Activated CD8-positive, alpha-beta memory T cell treated with anti-CD3 and anti-CD28 coated beads for 24 hours (primary cell): ENCODE results near the gene DCN.

Experiments
- DNase-seq: peaks from one replicate; pipeline ENCODE4 v3.0.0-alpha.2; 2020

The DCN gene

DNA sequence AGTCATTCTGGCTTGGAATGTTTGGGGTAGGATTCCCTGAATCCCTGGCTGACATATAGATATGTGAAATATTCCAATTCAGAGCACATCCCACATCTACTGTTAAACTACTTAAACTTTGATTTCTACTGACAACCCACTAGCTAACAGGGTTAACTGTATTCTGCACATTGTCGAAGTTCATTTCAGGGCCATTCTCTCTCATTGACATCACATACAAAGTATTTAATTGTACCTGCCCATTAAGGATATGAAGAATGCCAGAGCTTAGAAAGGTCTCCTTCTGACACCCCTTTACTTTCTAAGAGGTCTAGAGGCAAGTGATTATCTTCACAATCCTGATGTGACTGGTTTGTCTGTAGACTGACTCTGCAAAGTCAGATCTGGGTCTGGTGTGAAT, 2.8 kb upstream of the DCN start:
- no peak for DNase-seq

DNA sequence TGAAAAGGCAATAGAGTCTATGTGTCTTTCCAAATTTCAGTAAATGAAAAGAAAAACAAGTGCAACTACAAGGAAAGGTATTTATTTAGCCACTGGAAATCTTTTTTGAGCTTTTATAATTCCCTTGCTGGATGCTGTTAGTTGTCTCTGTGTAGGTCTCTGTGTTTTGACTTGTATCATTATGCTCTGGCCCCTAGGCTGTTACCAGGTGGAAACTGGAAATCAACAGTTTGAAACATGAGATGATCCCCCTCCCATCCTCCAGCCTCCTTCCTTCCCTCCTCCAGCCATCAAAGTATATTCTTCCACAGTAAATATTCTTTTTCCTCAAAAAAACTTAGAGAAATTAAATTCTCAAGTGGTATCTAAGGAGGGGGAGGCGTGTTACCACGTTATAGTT, 934 bp upstream of the DCN start:
- no peak for DNase-seq

DNA sequence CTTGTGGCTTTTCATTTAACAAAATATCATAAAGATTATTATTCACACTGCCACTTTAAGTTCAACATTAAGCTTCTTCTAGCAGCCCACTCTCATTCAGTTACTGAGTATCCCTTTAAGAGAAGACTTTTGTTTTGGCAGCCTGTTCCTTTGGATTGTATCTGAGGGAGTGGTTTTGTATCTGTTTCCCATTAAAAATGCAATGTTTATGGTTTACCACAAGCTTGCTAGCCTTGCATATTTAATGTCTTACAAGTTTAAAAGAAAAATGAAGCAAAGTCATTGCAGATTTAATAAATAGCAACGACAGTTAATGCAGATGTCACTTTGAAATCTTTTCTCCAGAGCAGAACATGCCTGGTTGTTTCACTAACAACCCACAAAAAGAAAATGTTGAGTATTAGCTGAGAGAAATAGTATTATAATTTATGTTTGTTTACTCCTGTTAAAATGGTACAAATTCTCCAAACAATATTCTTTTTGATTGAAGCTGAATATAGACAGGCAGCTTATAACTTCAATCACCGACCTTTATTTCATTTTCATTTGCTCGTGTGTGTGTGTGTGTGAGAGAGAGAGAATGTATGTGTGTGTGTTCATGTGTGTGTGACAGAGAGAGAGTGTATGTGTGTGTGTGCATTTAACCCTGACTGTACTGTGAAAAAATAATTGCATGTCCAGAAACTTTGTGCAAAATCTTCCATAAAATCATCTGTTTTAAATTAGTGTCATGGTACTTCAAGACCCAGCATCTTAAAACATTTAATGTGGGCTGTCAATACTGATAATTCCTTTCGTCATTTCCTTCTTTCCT, 1.8 kb downstream of the DCN start:
- DNase-seq, result no peak

DNA sequence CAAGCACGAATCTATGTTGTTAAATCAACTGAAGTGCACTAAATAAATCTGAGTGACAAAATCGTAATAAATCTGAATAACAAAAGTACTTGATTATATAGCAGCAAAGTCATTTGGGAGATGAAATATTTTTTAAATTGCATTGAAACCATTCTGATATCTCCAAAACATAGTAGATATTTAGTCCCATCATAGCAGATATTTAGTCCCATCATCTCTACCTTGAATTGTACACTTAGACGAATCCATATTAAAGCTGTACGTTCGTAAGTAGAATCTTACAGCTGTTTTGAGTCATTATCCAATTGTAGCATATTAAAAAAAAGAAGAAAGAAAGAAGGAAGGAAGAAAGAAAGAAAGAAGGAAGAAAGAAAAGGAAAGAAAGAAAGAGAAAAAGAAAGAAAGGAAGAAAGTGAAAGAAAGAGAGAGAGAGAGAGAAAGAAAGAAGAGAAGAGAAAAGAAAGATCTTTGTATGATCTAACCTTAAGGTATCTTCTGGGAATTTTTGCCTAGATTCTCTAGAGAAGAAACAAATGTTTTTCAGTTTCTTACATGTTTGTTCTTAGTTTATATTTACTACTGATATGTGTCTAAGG, 2.6 kb downstream of the DCN start:
- DNase-seq, result no peak

DNA sequence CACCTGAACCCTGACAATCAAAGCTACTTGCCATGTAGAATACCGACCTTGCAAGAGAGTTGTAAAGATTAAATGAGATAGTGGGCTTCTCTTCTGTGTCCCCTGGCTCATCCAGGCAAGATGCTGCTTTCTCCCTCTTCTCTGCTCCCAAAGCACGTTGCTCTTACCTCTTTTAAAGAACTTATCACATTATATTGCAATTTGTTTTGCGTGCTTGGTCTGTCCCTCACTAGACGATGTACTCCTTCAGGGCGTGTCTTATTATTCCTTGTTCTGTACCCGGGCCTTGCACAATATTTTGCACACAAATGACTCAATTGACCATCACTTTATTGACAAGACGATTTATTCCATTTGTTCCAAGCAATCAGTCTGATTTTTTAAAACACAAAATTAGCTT, 3.3 kb downstream of the DCN start:
- no peak for DNase-seq

DNA sequence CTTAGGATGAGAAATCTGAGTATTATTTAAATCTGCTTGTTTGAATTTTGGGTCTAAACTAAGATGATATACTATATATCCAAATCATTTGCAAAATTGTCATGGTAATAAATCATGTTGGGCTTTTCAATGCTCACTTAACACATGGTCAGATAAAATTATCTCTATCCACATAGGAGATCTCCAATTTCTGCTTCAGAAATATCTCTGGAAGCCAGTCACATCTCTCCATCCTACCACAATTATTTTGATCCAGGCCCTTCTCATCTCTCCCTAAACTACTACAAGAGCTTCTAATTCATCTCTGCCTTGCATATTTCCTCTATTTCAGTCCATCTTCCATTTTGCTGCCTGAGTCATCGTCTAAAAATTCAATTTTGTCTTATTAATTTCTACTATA, 3.8 kb downstream of the DCN start:
- no peak for DNase-seq

DNA sequence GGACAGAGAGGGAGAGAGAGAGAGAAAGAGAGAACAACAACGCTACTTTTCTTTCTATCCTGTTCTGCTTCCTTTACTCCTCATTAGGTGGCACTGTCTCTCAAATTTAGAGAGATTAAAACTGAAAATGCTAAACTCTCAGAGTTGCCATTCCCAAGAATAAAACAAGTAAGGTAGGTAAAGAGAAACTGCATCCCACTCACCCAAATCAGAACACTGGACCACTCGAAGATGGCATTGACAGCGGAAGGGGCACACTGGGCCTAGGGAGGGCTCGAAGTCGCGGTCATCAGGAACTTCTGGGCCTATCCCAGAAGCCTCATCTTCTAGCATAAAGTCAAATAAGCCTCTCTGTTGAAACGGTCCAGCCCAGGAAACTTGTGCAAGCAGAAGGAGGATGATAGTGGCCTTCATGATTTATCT, 4.5 kb downstream of the DCN start:
- DNase-seq, result no peak

DNA sequence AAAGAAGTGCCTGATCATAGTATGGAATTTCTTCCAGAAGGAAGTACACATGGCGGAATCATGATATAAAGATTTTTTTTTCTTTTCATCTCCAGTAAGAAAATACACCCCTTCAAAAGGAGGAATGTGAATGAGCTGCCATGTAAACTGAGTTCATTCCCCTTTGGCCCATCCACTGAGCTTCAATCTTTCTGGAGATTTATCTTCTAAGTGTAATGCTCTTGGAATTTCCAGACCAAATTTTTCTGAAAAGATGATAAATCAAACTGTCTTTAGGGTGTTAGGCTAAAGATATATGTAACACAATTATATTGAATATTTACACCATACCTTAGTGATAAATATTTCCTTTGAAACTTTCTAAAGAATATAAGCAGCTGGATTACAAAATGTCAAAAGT, 5.2 kb downstream of the DCN start:
- no peak for DNase-seq

DNA sequence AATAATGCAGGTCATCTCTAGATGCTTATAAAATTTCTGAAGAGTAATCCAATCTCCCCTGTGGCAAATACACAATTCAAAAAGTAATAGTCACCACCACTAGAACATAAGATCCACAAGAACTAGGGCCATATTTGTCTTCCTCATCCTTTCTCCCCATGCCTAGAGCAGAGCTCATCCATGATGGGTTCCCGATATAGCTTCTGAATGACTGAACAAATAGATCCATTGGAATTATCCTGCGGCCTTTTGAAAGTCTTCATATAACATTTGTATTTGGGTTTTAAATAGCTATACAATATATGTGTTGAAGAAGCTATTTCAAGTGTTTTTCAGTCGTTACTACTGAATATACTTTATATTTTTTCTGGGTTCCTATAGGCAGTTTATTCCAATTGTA, 5.7 kb downstream of the DCN start:
- DNase-seq, result no peak

DNA sequence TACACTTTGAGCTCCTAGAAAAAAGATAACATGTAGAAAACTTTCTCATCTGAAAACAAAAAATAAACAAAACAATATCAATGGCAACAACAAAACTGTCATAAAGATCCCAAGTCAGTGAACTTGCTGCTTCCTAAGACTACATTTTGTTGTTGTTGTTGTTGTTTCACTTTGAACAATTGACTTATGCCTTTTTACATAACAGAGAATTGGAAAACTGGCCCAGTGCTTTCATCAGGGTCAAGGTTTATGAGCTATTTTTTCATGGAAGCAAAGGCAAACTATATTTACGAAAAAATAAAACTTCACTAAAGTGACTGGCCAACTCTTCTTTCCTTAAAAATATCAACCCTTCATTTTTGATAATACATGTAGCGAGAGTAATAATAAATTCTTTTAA, 6.3 kb downstream of the DCN start:
- DNase-seq, result no peak

DNA sequence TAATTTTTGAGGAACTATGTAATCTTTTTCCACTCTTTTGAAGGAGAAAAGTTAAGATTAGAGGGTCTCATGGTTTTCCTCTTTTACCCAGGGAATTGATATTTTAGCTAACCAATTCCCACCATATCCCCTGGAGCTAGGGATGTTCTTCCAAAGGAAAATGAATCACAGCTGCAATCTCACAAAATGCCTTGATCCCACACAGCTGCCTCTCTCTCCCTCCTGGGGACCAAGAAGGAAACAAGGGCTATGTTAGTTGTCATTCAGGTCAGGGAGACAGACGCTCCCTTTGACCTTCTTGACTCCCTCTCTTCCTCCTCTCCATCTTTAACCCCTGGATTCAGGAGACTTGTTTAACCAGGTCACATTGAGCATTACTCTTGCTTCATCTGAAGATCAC, 9.5 kb downstream of the DCN start:
- DNase-seq, result no peak

DNA sequence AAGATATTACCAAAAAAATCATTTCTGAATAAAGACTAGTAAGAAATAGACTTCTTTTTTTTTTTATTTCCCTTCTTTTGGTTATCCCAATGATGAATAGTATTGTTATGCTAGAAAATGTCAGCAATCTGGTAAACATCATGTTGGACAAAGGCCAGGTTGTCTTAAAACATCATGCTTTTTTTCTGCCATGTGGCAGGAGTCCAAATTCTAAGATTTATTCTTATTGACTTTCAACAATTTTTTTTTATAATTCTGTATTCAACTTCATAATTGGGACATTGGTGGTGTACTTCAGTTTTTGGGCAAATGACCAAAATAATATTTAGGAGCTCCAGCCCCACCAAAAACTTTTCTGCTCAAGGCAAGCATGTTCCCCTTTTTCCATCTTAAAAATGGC, 10.5 kb downstream of the DCN start:
- no peak for DNase-seq

DNA sequence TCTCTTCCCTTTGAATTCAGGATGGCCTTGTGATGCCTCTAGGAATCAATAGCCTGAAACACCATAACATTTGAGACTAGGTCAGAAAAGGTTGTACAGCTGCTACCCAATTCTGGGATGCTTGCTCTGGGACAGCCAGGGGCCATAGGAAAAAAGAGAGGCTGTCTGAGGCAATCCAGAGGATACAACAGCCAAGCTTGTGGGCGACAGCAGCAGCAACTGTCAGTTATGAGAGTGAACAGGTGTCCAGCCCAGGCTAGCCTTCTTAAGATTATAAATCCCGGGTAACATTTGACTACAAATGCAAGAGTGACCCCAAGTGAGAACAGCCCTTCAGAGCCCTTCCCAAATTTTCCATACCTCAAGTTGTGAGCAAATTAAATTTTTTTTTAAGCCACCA, 11.1 kb downstream of the DCN start:
- no peak for DNase-seq

DNA sequence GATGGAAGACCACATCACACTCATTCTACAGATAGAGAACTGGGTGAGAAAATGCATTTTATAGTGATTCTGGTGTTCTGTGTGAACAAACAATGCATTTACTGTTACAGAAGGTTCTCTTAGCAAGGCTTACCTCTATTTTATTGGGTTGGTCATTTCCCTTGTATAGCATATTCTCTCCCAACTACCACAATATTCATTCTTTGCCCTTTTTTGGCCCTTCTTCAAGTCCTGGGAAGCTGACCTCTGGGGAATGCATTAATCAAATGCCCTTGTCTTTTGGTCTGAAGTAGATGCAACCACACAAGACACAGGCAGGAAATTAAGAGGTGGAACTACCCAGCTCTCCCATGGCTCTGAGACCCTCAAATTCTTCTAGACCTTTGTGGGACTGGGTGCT, 19.5 kb downstream of the DCN start:
- DNase-seq, result no peak

DNA sequence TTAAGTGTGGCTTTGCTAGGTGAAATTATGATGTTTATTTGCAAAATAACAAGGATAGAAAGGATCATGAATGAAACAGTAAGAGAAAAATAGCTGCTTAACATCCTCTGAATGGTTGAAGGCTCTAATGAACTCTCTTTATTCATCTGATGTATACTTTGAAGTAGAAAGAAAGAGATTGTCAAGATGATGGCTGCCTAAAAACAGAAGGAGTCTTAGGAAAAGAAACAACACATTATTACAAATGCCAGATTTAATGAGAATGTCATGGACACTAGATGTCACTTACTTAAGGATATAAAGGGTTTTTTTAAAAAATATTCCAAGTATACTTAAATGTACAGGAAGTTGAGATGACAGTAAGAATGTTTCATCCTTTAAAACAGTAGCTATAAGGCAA, 21.6 kb downstream of the DCN start:
- DNase-seq, result no peak

DNA sequence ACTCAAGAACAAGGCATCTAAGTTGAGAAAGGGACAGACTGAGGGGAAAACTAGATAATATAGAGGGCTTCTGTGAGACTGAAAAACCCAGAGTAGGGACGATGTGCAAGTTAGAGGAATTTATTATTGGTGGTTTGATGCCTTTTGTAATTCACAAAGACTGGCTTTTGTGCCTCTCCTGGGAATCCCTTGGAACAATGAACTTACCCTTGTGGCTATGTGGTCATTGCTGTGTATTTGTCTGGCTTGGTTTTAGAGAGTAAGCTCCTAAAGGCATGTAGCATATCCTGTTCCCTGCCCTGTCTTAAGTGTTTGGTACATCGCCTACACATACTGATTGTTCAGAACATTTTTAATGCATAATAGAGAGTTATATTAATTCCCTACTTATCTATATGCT, 26.6 kb downstream of the DCN start:
- DNase-seq, result no peak

DNA sequence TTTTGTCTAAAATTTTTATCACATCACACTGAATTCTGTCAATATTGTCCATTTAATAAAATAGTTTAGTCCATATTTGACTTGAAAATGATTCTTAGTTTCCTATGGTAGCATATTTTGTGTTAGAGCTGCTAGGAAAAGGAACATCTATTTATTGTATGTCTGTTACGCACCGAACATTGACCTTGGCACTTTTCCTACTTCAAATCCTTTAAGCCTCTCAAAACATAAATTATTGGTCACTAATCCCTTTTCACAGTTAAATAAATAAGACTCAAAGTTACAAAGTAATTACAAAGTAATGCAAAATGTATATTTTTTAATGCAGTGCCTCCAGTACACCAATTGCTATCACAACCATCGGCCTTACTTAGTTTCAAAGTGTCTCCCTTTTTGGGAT, 28.5 kb downstream of the DCN start:
- DNase-seq, result no peak

DNA sequence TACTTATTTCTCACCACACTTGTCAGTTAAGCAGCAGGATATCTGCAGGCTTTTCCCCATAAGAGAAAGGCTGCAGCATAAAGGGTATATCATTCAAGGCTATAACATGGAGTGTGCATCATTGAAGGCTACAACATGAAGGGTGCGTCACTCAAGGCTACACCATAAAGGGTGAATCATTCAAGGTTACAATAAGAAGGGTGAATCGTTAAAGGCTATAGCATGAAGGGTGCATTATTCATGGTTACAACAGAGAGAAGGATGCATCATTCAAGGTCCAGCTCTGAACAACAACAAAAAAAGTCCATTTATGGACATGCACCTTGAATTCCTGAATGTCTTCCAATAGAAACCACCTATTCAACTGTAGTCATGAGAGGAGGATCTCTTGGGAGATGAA, 38.6 kb downstream of the DCN start:
- DNase-seq, result no peak

DNA sequence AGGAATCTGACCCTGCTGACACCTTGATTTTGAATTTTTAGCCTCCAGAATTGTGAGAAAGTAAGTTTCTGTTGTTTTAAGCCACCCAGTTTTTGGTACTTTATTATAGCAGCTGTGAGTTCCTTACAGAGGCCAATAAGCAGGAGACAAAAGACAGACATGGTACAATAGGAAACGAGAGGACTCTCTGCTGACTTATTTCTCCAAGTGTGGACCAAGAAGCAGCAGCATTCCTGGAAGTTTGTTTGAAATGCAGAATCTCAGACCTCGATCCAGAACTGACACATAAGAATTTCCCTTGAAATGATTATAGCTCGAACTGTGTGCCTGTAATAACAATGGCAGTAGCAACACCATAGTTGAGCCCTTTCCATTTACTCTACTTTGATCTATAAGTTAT, 39.4 kb downstream of the DCN start:
- no peak for DNase-seq

DNA sequence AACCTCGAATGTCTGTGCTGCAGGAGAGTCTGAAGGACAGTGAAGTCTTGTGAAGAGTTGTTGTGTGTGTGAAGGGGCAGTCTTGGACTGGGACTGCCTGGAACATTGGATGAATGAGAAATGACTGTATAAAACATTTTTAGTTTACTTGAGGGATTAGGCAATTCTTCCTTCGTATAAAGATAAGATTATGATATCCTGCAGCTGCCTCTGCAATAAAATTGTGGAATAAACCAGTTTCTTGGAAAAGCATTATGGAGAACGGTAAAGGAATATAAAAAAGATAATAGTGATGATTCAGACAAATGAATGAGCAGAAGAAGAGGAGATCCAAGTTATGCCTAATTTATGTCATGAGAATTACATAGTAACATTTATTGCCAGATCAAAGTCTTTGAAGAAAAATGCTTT, 40.4 kb downstream of the DCN start:
- no peak for DNase-seq

DNA sequence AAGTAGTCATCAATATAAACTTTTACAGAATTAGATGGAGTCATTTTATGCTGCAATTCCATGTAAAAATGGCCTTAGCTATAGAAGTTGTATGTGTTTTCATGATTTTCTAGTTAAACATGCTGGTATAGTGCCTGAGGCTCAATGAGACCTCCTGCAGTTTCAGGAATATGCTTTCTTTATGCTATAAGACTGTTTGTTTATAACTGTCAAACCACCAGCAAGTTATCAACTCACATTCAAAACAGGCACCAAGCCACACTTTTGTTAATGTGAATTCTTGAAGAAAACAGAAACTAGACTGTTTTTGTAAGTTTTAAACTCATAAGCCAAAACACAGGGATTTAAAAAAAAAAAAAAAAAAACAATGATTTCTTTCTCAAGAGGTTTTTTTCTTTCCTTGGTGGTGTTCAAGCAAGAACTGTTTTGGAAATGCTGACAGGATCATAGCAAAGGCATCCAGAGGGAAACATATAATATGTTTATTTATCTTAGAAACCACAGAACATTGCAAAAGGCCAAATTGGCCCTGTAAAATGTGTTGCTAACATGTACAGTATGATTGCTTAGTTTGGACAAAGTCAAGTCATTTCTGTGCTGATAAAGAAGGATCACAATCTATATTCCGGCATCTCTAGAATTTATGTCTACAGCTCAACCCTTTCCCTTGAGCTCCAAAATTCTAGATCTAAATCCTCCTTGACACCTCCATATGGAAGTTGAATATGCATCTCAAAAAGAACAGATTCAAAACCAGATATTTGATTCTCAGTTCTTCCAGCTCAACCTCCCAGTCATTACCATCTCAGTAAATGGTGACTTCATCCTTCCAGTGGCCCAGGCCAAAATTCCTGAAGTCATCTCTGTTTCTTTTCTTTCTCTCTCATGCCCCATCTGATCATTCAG, 42.3 kb downstream of the DCN start:
- no peak for DNase-seq

DNA sequence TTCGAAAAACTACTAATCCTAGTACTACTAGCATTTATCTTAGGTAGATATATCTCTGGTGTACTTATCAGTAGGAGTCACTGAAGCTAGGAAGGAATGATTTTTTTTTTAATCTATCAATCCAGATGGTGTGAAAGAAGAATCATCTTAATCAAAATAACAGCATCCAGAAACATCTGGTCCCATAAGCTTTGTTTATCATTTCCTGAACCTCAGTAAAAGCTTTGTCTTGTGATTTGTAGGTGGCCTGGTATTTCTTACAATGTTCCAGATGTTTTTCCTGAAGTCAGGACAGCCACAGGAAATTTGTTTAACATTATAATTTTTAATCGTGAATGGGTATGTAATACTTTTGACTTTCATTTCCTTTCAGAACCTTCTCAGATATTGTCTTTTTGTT, 43.3 kb downstream of the DCN start:
- DNase-seq, result no peak

DNA sequence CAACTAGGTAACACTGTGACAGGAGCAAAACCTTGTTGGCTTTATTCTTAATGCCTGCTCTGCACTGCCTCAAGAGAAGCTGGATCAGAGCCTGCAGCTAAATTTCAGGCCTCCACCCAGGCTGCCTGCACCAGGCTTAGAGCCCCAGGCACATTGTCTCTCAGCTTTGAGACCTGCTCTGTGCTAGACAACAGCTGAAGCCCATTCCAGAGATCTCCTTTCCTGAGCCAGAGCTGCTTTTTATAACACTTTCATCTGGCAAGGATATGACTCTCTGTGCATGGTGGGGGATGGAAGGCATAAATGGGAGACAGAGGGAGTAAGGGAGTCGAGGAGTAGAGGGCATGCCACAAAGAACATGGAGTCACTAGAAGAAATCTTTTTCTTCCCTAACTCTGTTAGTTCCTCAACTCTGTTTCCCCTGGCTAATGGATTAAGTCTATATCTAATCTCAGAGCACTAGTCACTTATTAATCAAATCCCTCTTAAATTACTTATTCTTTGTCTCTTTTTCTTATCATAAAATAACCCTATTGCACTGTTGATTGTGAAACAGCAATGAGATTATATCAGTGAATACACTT, 44.2 kb downstream of the DCN start:
- DNase-seq, result no peak

DNA sequence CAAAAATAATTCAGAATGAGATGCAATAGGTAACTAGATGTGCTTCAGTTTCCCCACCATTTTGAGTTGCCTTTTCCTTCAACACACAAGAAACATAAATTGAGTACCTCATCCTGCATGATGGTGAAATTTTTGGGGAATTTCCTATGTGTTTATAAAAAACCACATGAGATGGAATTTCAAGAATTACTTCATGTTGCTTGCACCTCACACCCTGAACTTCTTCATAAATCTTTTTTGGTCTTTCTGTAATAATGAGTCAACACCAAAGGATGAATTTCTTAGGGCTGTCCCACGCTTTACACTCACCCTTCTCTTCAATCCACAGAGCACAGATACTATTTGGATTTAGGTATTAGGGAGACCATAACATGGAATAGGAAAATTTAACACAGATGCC, 48.7 kb downstream of the DCN start:
- DNase-seq, result no peak
